ENCODE results near the gene LBHD2.

GRCh38 chr14:103115845-103116572 is 32.0 kb downstream of the LBHD2 start:
- TF ChIP-seq CTCF (IDR thresholded peaks at IDR 0.05) = no peak
- no peak for TF ChIP-seq EZH2 (IDR thresholded peaks at IDR 0.05; ENCODE audit: borderline replicate concordance, insufficient read depth, low read depth, low read length, poor library complexity, severe bottlenecking)
